Psoas muscle (tissue), 8 donors: Measurements from ENCODE around the gene CGB7. TPM values are rescaled to one million over a fixed set of nuclear protein-coding genes. Genes with fewer than 3 reads are reported as not detected.

Source experiments
- ATAC-seq, 4 donors: fragments of 200-7000 bp; cut with Tn5 transposase; one replicate each; pipeline ENCODE4 v1.9.1; 2020; ENCODE audit warnings: moderate library complexity in 3 of 4, mild to moderate bottlenecking in 2 of 4
- DNase-seq, 2 donors: peaks; one replicate each; pipeline ENCODE4 v3.0.0-alpha.2; 2020
- H3K27ac ChIP-seq: fragments of 200-600 bp; one replicate; pipeline ENCODE4 v1.8.0; 2022
- H3K27me3 ChIP-seq, 3 donors: fragments of 200-600 bp in 1 of 3; one replicate each; pipeline versions ENCODE4 v1.6.1 to v1.8.0; 2013 to 2022; ENCODE audit warnings: low read length in 2 of 3, mild to moderate bottlenecking in 2 of 3, moderate library complexity in 1 of 3; ENCODE audit not compliant: insufficient read depth in 3 of 3
- H3K36me3 ChIP-seq, 2 donors: fragments of 200-600 bp in 1 of 2; one replicate each; pipeline versions ENCODE4 v1.6.1 to v1.8.0; 2013 to 2022; ENCODE audit warnings: low read depth in 1 of 2, mild to moderate bottlenecking in 1 of 2, moderate library complexity in 1 of 2; ENCODE audit not compliant: insufficient read depth in 1 of 2
- H3K4me1 ChIP-seq: fragments of 200-600 bp; one replicate; pipeline ENCODE4 v1.8.0; 2022
- H3K4me3 ChIP-seq: fragments of 200-600 bp; one replicate; pipeline ENCODE4 v1.8.0; 2022; ENCODE audit warnings: mild to moderate bottlenecking
- H3K9me3 ChIP-seq: fragments of 200-600 bp; one replicate; pipeline ENCODE4 v1.8.0; 2022
- WGBS, 3 donors: extraction: QIAGEN DNeasy Blood & Tissue Kit; methylation state at CpG; one replicate each; pipeline versions ENCODE4 v1.1.6 to v1.1.7; 2013; 5-methylcytosine and 5-hydroxymethylcytosine counted together
- intact Hi-C, 2 donors: fragments of 100-400 bp; cut with DNase I; formaldehyde crosslinking; loops; one replicate each; pipeline versions ENCODE4 v1.11.0 to v1.14.2; 2022
- long read RNA-seq, 2 donors: library from polyadenylated mRNA; unstranded; transcript quantifications; one replicate each; pipeline ENCODE4 v2.0.0, GENCODE V29; 2021
- polyA plus RNA-seq, 3 donors: library from polyadenylated mRNA; stranded (reverse); fragments of 200-250 nt; gene quantifications; one replicate each; pipeline ENCODE4 v1.2.3, GENCODE V29; 2013
- total RNA-seq, 4 donors: library from RNA; stranded (reverse); fragmentation: NEBNext Ultra II Directional in 2 of 4; extraction: Animal tissue kit (Norgen Biotek cat#: 25700) in 2 of 4; gene quantifications; one replicate each; pipeline versions ENCODE4 v1.2.1 to v1.2.4, GENCODE V29; 2021 to 2023
- TF ChIP-seq, protein P1 (sequence below): fragments of 200-600 bp; IDR thresholded peaks from one replicate; pipeline ENCODE4 v1.8.0; 2022; ENCODE audit warnings: antibody characterized with exemption
- donor health status: healthy with polysubstance abuse.
- donor health status: DM: no; HTN: no; CAD: no; lungs with moderate emphysema.
- donor health status: Bipolar disorder and iron deficiency.
- donor health status: healthy.
- donor health status: DM: yes; HTN: yes; CAD: no.
- donor health status: DM: no; HTN: no; CAD: no.
- donor health status: DM: no; HTN: no; CAD: no.
- donor health status: DM: yes; HTN: yes; CAD: no.

Gene CGB7
- total RNA-seq, result under 1 TPM; 0.20 to 0.46 (median 0.41) TPM
- polyA plus RNA-seq, result 1 to 10 TPM in 1 of 3 donors, under 1 TPM in 2; 0.52 to 1.1 (median 0.56) TPM
- long read RNA-seq, donor 1, result 0 reads
- long read RNA-seq, donor 2, result 0 reads

DNA sequence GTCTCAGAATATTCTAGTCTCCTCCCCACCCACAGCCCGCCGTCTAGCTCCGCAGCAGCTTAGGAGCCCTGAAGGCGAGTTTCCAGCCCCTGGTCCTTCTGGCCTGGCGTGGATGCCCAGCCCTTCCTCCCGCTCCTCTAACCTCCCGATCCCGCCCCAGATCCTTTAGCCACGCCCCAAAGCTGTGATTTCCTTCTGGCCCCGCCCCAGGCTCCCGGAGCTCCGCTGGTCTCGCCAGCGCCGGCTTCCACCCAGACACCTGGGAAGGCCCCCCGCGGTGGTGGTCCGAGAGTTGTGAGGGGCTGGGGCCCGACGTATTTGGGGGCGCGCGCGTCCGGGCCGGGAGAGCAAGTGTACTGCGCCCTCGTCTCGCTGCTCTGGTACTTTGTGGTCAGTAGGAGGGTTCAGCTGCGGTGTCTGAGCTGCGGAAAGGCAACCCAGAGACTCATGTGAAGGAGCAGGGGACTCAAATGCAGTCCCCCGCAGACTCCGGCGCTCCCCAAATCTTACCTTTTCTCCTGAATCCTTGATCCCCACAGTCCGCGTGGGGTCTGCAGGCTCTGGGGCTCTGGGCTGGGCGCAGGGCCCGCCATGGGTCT lies at the start of gene CGB7:
CGB7 (minus strand) TSS at position 114 of the 599 bp plus-strand sequence. CDS start 2,374 bp downstream, outside the sequence.
- no peaks in the 10 kb centered on the region for H3K36me3 ChIP-seq
- peak; percentile 76 to 84 for DNase-seq
- 1 to 2% (median 2%) methylated on average over 34 to 38 of the region's 38 CpGs for WGBS, 3 donors
- no peaks in the 10 kb centered on the region for H3K27me3 ChIP-seq
- TF ChIP-seq, protein P1, sequence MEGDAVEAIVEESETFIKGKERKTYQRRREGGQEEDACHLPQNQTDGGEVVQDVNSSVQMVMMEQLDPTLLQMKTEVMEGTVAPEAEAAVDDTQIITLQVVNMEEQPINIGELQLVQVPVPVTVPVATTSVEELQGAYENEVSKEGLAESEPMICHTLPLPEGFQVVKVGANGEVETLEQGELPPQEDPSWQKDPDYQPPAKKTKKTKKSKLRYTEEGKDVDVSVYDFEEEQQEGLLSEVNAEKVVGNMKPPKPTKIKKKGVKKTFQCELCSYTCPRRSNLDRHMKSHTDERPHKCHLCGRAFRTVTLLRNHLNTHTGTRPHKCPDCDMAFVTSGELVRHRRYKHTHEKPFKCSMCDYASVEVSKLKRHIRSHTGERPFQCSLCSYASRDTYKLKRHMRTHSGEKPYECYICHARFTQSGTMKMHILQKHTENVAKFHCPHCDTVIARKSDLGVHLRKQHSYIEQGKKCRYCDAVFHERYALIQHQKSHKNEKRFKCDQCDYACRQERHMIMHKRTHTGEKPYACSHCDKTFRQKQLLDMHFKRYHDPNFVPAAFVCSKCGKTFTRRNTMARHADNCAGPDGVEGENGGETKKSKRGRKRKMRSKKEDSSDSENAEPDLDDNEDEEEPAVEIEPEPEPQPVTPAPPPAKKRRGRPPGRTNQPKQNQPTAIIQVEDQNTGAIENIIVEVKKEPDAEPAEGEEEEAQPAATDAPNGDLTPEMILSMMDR, result no peak
- no peaks in the 10 kb centered on the region for H3K9me3 ChIP-seq
- H3K4me3 ChIP-seq, result peak within 1 kb of the TSS; percentile 82
- H3K27ac ChIP-seq, result peak within 1 kb of the TSS; percentile 67
- intact Hi-C loops, result loop anchor here in 1 of 2 donors (5.0 kb wide), 1 partner anchor 45 kb away; no protein-coding TSS in a partner anchor
- peak; percentile 67 to 82 (median 72) for ATAC-seq
- H3K4me1 ChIP-seq, result peaks cover 5% of the 10 kb centered on the region

DNA sequence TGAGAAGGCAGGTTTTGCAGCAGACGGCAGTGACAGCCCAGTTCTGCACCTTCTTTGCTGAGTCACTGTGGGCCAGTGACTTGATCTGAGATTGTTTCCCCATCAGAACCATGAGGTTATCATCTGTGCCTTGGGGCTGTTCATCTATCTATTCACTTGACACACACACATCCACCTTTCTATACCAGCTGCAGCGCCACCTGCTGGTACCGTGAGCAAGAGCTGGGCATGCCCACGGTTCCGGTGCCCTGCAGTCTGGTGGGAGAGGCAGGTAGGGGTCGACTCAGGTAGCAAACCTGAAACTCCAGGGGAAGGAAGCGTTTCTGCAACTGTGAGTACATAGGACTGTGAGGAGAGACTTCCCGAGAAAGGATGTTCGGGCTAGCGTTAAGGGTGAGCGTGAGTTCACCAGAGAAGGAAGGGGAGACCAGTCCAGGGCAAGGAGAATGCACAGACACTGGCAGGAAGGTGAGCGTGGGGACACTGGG lies 49.1 kb upstream of the CGB7 start:
- intact Hi-C loops, result no loop called here
- WGBS, 3 donors, result 62 to 66% (median 62%) methylated on average over 12 of the region's 12 CpGs

DNA sequence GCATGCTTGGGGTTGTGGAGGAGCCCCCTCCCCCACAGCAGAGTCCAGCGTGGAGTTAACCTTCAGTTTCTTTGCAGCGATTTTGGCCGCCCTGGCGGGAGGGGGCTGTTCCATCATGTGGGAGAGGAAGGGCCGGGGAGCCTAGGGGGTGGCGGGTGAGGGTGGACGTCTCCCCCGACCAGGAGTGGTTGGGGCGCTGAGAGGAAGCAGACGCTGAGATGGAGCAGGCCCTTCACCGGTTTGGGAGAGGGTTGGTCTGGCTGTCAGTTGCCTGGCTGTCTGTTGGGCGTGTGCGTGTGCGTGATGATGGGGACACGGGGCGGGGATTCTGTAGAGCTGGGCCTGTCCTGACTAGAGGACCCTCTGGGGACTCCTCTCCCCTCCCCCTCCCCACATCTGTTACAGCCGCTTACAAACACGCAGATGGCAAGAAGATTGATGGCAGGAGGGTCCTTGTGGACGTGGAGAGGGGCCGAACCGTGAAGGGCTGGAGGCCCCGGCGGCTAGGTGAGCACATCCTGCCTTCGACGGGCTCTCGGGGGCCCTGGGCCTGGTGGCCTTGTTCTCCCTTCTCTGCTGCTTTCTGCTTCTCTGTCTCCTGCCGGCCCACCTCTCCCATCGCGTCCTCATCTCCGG lies 46.8 kb upstream of the CGB7 start:
- intact Hi-C loops, result no loop called here
- DNase-seq, result no peak

More for the DNA sequence above, 49.1 kb upstream of the CGB7 start:
- TF ChIP-seq, protein P1, result peak; percentile 81
- H3K4me1 ChIP-seq, result peaks cover 24% of the 10 kb centered on the region
- peaks cover 0 to 79% of the 10 kb centered on the region in 2 donors for H3K36me3 ChIP-seq
- peak; percentile 61 to 78 (median 71) for ATAC-seq
- no peaks in the 10 kb centered on the region for H3K9me3 ChIP-seq
- no peaks in the 10 kb centered on the region for H3K27me3 ChIP-seq
- no peak overlapping the region for H3K4me3 ChIP-seq
- peak overlapping the region; percentile 39 for H3K27ac ChIP-seq
- peak; percentile 58 to 83 for DNase-seq

DNA sequence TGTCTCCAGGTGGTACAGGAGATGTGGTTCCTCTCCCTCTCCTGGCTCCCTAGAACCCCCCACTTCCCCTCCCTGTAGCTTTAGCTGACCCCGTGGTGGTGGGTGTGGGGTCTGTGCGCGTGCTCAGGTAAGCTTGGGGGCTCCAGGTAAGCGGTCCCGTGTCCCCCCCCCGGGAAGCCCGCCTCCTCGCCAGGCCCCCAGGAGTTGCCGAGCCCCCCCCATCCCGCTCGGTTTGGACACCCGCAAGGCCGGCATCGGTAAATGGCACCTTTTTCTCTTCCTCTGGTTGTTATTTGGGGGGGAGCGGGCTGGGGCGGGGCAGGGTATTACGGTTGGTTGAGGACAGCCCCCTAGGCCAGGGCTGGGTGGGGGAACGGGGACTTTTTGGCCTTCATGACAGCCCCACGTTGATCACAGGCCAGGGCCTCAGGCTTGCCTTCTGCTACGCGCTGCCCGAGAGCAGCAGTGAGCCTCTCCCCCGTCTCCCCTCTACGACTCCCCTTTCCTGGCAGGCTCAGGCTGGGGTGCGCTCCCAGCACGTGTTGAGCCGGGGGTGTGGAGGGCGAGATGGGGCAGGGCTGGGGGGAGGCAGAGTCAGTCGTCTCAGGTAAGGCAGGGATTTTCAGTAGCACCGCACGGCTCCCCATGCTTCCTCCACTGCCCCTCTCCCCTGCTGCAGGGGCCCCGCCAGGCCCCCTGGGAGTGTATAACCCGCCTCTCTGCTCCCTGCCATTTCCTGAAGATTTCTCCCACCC lies 46.0 kb upstream of the CGB7 start:
- no peaks in the 10 kb centered on the region for H3K27me3 ChIP-seq
- TF ChIP-seq, protein P1, result no peak
- H3K36me3 ChIP-seq, result peaks cover 8 to 100% of the 10 kb centered on the region in 2 donors
- intact Hi-C loops, result no loop called here
- ATAC-seq, result no peak
- DNase-seq, result no peak
- no peak overlapping the region for H3K27ac ChIP-seq
- H3K4me3 ChIP-seq, result no peak overlapping the region
- peaks cover 20% of the 10 kb centered on the region for H3K4me1 ChIP-seq
- WGBS, 3 donors, result 85 to 89% (median 86%) methylated on average over 27 to 33 of the region's 33 CpGs
- H3K9me3 ChIP-seq, result no peaks in the 10 kb centered on the region

More for the DNA sequence above, 46.8 kb upstream of the CGB7 start:
- TF ChIP-seq, protein P1, result no peak
- H3K4me3 ChIP-seq, result no peak overlapping the region
- ATAC-seq, result no peak
- H3K9me3 ChIP-seq, result no peaks in the 10 kb centered on the region
- peaks cover 12% of the 10 kb centered on the region for H3K4me1 ChIP-seq
- no peaks in the 10 kb centered on the region for H3K27me3 ChIP-seq
- WGBS, 3 donors, result 63 to 70% (median 64%) methylated on average over 24 to 30 of the region's 30 CpGs
- peak overlapping the region; percentile 2 for H3K27ac ChIP-seq
- H3K36me3 ChIP-seq, result peaks cover 8 to 100% of the 10 kb centered on the region in 2 donors
